GM12878 (cell line): ENCODE data around the gene CARD9. TPM values are rescaled to one million over a fixed set of nuclear protein-coding genes. Genes with fewer than 3 reads are reported as not detected.

Experiments used
- CBFB ChIP-seq: IDR thresholded peaks from 2 replicates; pipeline ENCODE4 v1.6.1; 2016; ENCODE audit warnings: antibody characterized with exemption, low read depth
- CREB1 ChIP-seq: IDR thresholded peaks from 2 replicates; pipeline ENCODE4 v1.6.1; 2012; ENCODE audit warnings: low read depth, mild to moderate bottlenecking, inconsistent platforms
- FOS ChIP-seq: IDR thresholded peaks from 3 replicates; pipeline ENCODE4 v1.6.1; 2011; ENCODE audit warnings: borderline replicate concordance; ENCODE audit not compliant: insufficient read length; ENCODE audit errors: extremely low read depth
- HDAC2 ChIP-seq: fragments of 200-600 bp; sonication (generic); IDR thresholded peaks from 2 replicates; pipeline ENCODE4 v1.6.1; 2017
- IRF4 ChIP-seq: IDR thresholded peaks from 2 replicates; pipeline ENCODE4 v1.6.1; 2011; ENCODE audit warnings: low read depth, low read length
- KAT2A ChIP-seq: conservative IDR thresholded peaks from 2 replicates; pipeline ENCODE4 v1.6.1; 2011; ENCODE audit warnings: low read depth, low read length; ENCODE audit not compliant: control insufficient read depth
- MAX ChIP-seq: IDR thresholded peaks from 2 replicates; pipeline ENCODE4 v1.6.1; 2012; ENCODE audit warnings: low read depth, low read length, improper control_type of control experiment
- MEF2B ChIP-seq: fragments of 450-650 bp; IDR thresholded peaks from 2 replicates; pipeline ENCODE4 v1.6.1; 2018; ENCODE audit warnings: mild to moderate bottlenecking, moderate library complexity; ENCODE audit not compliant: partially characterized antibody, poor library complexity, severe bottlenecking
- MTA2 ChIP-seq: fragments of 450-650 bp; IDR thresholded peaks from 2 replicates; pipeline ENCODE4 v1.6.1; 2016; ENCODE audit warnings: low read depth, mild to moderate bottlenecking, moderate library complexity
- MYB ChIP-seq: fragments of 150-350 bp; IDR thresholded peaks from 2 replicates; pipeline ENCODE4 v1.6.1; 2014; ENCODE audit warnings: mild to moderate bottlenecking, low read depth, low read length, borderline replicate concordance
- NFXL1 ChIP-seq: fragments of 450-650 bp; IDR thresholded peaks from 2 replicates; pipeline ENCODE4 v1.6.1; 2017; ENCODE audit warnings: antibody characterized with exemption, mild to moderate bottlenecking, borderline replicate concordance
- NR2C1 ChIP-seq: fragments of 450-650 bp; IDR thresholded peaks from 2 replicates; pipeline ENCODE4 v1.6.1; 2017; ENCODE audit warnings: antibody characterized with exemption, mild to moderate bottlenecking, moderate library complexity
- PAX8 ChIP-seq: fragments of 450-650 bp; IDR thresholded peaks from 2 replicates; pipeline ENCODE4 v1.6.1; 2017; ENCODE audit warnings: mild to moderate bottlenecking, moderate library complexity
- RBBP5 ChIP-seq: fragments of 200-600 bp; sonication (generic); conservative IDR thresholded peaks from 2 replicates; pipeline ENCODE4 v1.6.1; 2016
- RUNX3 ChIP-seq: IDR thresholded peaks from 2 replicates; pipeline ENCODE4 v1.6.1; 2012; ENCODE audit warnings: low read length, inconsistent platforms
- SIX5 ChIP-seq: IDR thresholded peaks from 2 replicates; pipeline ENCODE4 v1.6.1; 2011; ENCODE audit warnings: mild to moderate bottlenecking, low read depth, low read length, moderate library complexity; ENCODE audit not compliant: severe bottlenecking
- SMAD1 ChIP-seq: fragments of 450-650 bp; IDR thresholded peaks from 2 replicates; pipeline ENCODE4 v1.6.1; 2018; ENCODE audit warnings: mild to moderate bottlenecking, low read depth; ENCODE audit not compliant: partially characterized antibody
- SMAD5 ChIP-seq: IDR thresholded peaks from 2 replicates; pipeline ENCODE4 v1.6.1; 2016; ENCODE audit warnings: antibody characterized with exemption, low read depth
- SUPT20H ChIP-seq: IDR thresholded peaks from 2 replicates; pipeline ENCODE4 v1.6.1; 2011; ENCODE audit warnings: low read depth, mild to moderate bottlenecking, low read length, moderate library complexity, borderline replicate concordance; ENCODE audit not compliant: control insufficient read depth
- SUZ12 ChIP-seq: fragments of 200-600 bp; sonication (generic); IDR thresholded peaks from one replicate; pipeline ENCODE4 v1.6.1; 2018; ENCODE audit warnings: antibody characterized with exemption, mild to moderate bottlenecking; ENCODE audit not compliant: unreplicated experiment
- TARDBP ChIP-seq: IDR thresholded peaks from 2 replicates; pipeline ENCODE4 v1.6.1; 2016; ENCODE audit warnings: borderline replicate concordance
- TCF12 ChIP-seq: IDR thresholded peaks from 2 replicates; pipeline ENCODE4 v1.6.1; 2011; ENCODE audit warnings: low read depth, mild to moderate bottlenecking, low read length
- ZBED1 ChIP-seq: IDR thresholded peaks from 2 replicates; pipeline ENCODE4 v1.6.1; 2016; ENCODE audit warnings: borderline replicate concordance
- polyA plus RNA-seq, 11 experiments: library from polyadenylated mRNA; depleted of rRNA in 4 of 11; unstranded in 6 of 11; stranded (reverse) in 5 of 11; fragments of >200 nt; fragmentation: Nextera tagmentation in 4 of 11; fragmentation: Illumina TruSeq in 1 of 11; extraction: Ambion mirVana in 4 of 11; extraction: Trizol in 1 of 11; gene quantifications; 1 replicate in 1 of 11; 2 replicates in 10 of 11; pipeline versions ENCODE4 v1.2.1 to v1.2.3, GENCODE V29; 2011 to 2016; ENCODE audit warnings: inconsistent platforms in 2 of 11, missing spikeins in 2 of 11, low read depth in 1 of 11
- total RNA-seq, 4 experiments: library from RNA; depleted of rRNA in 3 of 4; stranded (reverse); fragments of >200 nt in 3 of 4; fragmentation: Illumina TruSeq in 1 of 4; extraction: Trizol in 1 of 4; gene quantifications; 2 replicates each; pipeline versions ENCODE4 v1.2.1 to v1.2.3, GENCODE V29; 2013 to 2021
- TF ChIP-seq, protein P1 (sequence below): fragments of 450-650 bp; IDR thresholded peaks from 2 replicates; pipeline ENCODE4 v1.6.1; 2018; ENCODE audit warnings: mild to moderate bottlenecking, low read depth, moderate library complexity; ENCODE audit not compliant: partially characterized antibody
- TF ChIP-seq, protein P2 (sequence below), 3 experiments: IDR thresholded peaks in 2 of 3; conservative IDR thresholded peaks in 1 of 3; 2 replicates each; pipeline ENCODE4 v1.5.1; 2011; ENCODE audit warnings: low read depth in 3 of 3, low read length in 3 of 3, mild to moderate bottlenecking in 3 of 3, control low read depth in 2 of 3, moderate library complexity in 2 of 3, inconsistent platforms in 1 of 3, mixed read lengths in 1 of 3; ENCODE audit not compliant: control insufficient read depth in 2 of 3, insufficient read depth in 1 of 3; ENCODE audit errors: extremely low read depth in 1 of 3

Gene CARD9
- total and polyA plus RNA-seq, 10 of the 15 experiments (the other 5 are each of a cell fraction or from before 2014, with no cell fraction given): 0.11 to 4.9 (median 1.8) TPM; not detected in 1

DNA sequence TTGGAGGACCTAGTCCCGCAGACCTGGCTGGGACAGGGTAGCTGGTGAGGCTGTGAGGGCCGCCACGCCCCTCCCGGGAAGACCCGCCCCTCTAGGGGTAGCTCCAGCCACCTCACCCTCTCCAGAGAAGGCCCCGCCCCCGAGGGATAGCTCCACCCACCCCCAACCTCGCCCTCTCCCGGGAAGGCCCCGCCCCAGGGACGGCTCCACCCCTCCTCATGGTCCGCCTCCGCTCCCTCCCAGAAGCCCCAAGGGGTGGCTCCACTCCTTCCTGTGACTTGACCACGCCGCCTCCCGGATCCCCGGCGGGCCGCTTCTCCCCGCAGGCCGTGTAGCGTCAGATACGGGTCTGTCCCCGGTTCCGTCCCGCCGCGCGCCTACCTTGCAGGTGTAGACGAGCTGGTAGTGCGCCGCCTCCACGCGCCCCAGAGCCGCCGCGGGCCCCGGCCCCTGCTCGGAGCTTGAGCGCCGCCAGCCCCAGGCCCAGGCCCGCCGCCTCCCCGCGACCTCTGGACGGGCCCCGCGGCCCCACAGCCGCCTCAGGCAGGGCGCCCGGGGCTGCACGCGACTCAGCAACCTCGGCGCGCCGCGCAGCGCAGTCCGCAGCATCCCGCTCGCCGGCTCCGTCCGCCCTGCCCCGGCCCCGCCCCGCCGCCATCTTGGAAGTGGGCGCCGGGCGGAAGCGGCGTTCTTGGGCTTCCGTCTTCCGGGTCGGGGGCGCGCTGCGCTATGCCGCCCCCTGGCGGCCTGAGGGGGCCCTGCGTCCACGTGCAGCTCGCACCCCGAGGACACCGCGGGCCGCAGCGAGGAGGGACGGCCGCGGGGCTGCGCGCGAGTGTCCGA lies 10.1 kb downstream of the CARD9 start, which contains the start of gene DNLZ (continued):
- TF ChIP-seq, protein P1, sequence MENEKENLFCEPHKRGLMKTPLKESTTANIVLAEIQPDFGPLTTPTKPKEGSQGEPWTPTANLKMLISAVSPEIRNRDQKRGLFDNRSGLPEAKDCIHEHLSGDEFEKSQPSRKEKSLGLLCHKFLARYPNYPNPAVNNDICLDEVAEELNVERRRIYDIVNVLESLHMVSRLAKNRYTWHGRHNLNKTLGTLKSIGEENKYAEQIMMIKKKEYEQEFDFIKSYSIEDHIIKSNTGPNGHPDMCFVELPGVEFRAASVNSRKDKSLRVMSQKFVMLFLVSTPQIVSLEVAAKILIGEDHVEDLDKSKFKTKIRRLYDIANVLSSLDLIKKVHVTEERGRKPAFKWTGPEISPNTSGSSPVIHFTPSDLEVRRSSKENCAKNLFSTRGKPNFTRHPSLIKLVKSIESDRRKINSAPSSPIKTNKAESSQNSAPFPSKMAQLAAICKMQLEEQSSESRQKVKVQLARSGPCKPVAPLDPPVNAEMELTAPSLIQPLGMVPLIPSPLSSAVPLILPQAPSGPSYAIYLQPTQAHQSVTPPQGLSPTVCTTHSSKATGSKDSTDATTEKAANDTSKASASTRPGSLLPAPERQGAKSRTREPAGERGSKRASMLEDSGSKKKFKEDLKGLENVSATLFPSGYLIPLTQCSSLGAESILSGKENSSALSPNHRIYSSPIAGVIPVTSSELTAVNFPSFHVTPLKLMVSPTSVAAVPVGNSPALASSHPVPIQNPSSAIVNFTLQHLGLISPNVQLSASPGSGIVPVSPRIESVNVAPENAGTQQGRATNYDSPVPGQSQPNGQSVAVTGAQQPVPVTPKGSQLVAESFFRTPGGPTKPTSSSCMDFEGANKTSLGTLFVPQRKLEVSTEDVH: no peak
- no peak for TF ChIP-seq HDAC2
- no peak for TF ChIP-seq ZBED1
- 0 out of 2 replicates have a peak, but pooled peaks have one; percentile 56 for TF ChIP-seq NFXL1
- TF ChIP-seq MEF2B: no peak
- TF ChIP-seq SUPT20H: no peak
- TF ChIP-seq MYB: no peak
- no peak for TF ChIP-seq FOS
- no peak for TF ChIP-seq MTA2
- no peak for TF ChIP-seq RBBP5
- TF ChIP-seq SMAD5: peak; percentile 77; the same call in 1 of the 2 replicates
- TF ChIP-seq IRF4: no peak
- TF ChIP-seq, protein P2, sequence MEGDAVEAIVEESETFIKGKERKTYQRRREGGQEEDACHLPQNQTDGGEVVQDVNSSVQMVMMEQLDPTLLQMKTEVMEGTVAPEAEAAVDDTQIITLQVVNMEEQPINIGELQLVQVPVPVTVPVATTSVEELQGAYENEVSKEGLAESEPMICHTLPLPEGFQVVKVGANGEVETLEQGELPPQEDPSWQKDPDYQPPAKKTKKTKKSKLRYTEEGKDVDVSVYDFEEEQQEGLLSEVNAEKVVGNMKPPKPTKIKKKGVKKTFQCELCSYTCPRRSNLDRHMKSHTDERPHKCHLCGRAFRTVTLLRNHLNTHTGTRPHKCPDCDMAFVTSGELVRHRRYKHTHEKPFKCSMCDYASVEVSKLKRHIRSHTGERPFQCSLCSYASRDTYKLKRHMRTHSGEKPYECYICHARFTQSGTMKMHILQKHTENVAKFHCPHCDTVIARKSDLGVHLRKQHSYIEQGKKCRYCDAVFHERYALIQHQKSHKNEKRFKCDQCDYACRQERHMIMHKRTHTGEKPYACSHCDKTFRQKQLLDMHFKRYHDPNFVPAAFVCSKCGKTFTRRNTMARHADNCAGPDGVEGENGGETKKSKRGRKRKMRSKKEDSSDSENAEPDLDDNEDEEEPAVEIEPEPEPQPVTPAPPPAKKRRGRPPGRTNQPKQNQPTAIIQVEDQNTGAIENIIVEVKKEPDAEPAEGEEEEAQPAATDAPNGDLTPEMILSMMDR (IDR thresholded peaks at IDR 0.05 in 2 of 3, conservative IDR thresholded peaks at IDR 0.05 in 1 of 3; ENCODE audit: control insufficient read depth in 2 of 3, extremely low read depth in 1 of 3, insufficient read depth in 1 of 3, low read depth in 3 of 3, low read length in 3 of 3): peak; percentile 90 to 98 (median 91)
- peak; percentile 73; the same call in 1 of the 2 replicates for TF ChIP-seq TARDBP
- TF ChIP-seq NR2C1: peak; percentile 89
- TF ChIP-seq TCF12: no peak
- TF ChIP-seq RUNX3: no peak
- TF ChIP-seq SMAD1: no peak
- no peak for TF ChIP-seq CBFB
- peak; percentile 100 for TF ChIP-seq MAX
- peak; percentile 70 for TF ChIP-seq SIX5
- peak; percentile 67 for TF ChIP-seq CREB1
- no peak for TF ChIP-seq PAX8
- TF ChIP-seq SUZ12: no peak
- TF ChIP-seq KAT2A: no peak
